KMS-11 (cell line): Measurements from ENCODE around the gene MST1.

ENCODE experiments used
- H2AFZ ChIP-seq: fragments of 200-600 bp; sonication (generic); 2 replicates; pipeline ENCODE4 v1.6.1; 2016; ENCODE audit warnings: antibody characterized with exemption, mixed run types, low read depth
- H3K27ac ChIP-seq: fragments of 200-600 bp; sonication (generic); 2 replicates; pipeline ENCODE4 v1.6.1; 2016; ENCODE audit warnings: mild to moderate bottlenecking, mixed run types
- H3K27me3 ChIP-seq: fragments of 200-600 bp; sonication (generic); 2 replicates; pipeline ENCODE4 v1.6.1; 2017; ENCODE audit warnings: mild to moderate bottlenecking, low read depth, mixed run types, moderate library complexity; ENCODE audit not compliant: insufficient read depth
- H3K36me3 ChIP-seq: fragments of 200-600 bp; sonication (generic); 2 replicates; pipeline ENCODE4 v1.6.1; 2017; ENCODE audit warnings: mild to moderate bottlenecking, mixed run types; ENCODE audit not compliant: insufficient read depth
- H3K4me1 ChIP-seq: fragments of 200-600 bp; sonication (generic); 2 replicates; pipeline ENCODE4 v1.6.1; 2016; ENCODE audit warnings: mild to moderate bottlenecking, low read depth, mixed run types; ENCODE audit not compliant: poor library complexity, severe bottlenecking
- H3K4me2 ChIP-seq: fragments of 200-600 bp; sonication (generic); 2 replicates; pipeline ENCODE4 v1.7.0; 2016; ENCODE audit warnings: mild to moderate bottlenecking, mixed run types
- H3K4me3 ChIP-seq: fragments of 200-600 bp; sonication (generic); IDR thresholded peaks from 2 replicates; pipeline ENCODE4 v1.6.1; 2017; ENCODE audit warnings: low read depth, low read length, mixed read lengths; ENCODE audit not compliant: insufficient read depth
- H3K79me2 ChIP-seq: fragments of 200-600 bp; sonication (generic); 2 replicates; pipeline ENCODE4 v1.6.1; 2016; ENCODE audit warnings: low read depth, mixed run types; ENCODE audit not compliant: insufficient read depth
- H3K9ac ChIP-seq: fragments of 200-600 bp; sonication (generic); 2 replicates; pipeline ENCODE4 v1.6.1; 2016; ENCODE audit warnings: mild to moderate bottlenecking, mixed run types
- H4K20me1 ChIP-seq: fragments of 200-600 bp; sonication (generic); 2 replicates; pipeline ENCODE4 v1.6.1; 2016; ENCODE audit warnings: mild to moderate bottlenecking, mixed run types; ENCODE audit not compliant: insufficient read depth
- TF ChIP-seq, protein P1 (sequence below): fragments of 200-600 bp; sonication (generic); conservative IDR thresholded peaks from 2 replicates; pipeline ENCODE4 v1.6.1; 2017; ENCODE audit warnings: low read depth, mild to moderate bottlenecking, antibody characterized with exemption, low read length, moderate library complexity, mixed read lengths

Gene MST1

GRCh38 chr3:49683162-49683561, 6.1 kb downstream of the MST1 start:
- H4K20me1 ChIP-seq, result no peaks in the 10 kb centered on the region
- H3K36me3 ChIP-seq, result no peaks in the 10 kb centered on the region
- no peak overlapping the region for H2AFZ ChIP-seq
- H3K79me2 ChIP-seq, result no peaks in the 10 kb centered on the region
- no peak overlapping the region for H3K4me3 ChIP-seq
- no peaks in the 10 kb centered on the region for H3K4me1 ChIP-seq
- no peaks in the 10 kb centered on the region for H3K27me3 ChIP-seq
- TF ChIP-seq, protein P1, sequence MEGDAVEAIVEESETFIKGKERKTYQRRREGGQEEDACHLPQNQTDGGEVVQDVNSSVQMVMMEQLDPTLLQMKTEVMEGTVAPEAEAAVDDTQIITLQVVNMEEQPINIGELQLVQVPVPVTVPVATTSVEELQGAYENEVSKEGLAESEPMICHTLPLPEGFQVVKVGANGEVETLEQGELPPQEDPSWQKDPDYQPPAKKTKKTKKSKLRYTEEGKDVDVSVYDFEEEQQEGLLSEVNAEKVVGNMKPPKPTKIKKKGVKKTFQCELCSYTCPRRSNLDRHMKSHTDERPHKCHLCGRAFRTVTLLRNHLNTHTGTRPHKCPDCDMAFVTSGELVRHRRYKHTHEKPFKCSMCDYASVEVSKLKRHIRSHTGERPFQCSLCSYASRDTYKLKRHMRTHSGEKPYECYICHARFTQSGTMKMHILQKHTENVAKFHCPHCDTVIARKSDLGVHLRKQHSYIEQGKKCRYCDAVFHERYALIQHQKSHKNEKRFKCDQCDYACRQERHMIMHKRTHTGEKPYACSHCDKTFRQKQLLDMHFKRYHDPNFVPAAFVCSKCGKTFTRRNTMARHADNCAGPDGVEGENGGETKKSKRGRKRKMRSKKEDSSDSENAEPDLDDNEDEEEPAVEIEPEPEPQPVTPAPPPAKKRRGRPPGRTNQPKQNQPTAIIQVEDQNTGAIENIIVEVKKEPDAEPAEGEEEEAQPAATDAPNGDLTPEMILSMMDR, result no peak
- H3K27ac ChIP-seq, result no peak overlapping the region
- H3K4me2 ChIP-seq, result no peak overlapping the region
- H3K9ac ChIP-seq, result no peak overlapping the region

DNA sequence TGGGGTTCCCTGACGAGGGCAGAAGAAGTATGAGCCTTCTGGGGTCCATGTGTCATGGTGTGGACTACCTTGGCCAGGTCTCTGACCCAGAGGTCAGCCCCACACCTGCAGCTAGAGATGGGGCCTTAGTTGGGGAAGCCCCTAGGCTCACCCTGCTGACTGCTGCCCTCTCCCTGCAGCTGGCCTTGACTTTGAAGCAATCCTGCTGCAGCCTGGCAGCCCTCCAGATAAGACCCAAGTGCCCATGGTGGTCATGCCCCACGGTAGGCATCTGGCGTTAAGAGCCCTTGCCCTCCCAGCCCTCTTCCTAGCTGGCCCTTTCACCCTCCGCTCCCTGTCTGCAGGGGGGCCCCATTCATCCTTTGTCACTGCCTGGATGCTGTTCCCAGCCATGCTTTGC, 7.7 kb downstream of the MST1 start:
- Histone ChIP-seq H3K27me3 (no peaks in the 10 kb centered on the region), H3K4me2 (no peak overlapping the region), H2AFZ (no peak overlapping the region), H4K20me1 (no peaks in the 10 kb centered on the region), H3K4me3 (no peak overlapping the region), H3K36me3 (no peaks in the 10 kb centered on the region), H3K4me1 (no peaks in the 10 kb centered on the region), H3K27ac (no peak overlapping the region), H3K9ac (no peak overlapping the region), H3K79me2 (no peaks in the 10 kb centered on the region)
- TF ChIP-seq, protein P1, result no peak

GRCh38 chr3:49681232-49681522, 8.1 kb downstream of the MST1 start:
- H4K20me1 ChIP-seq, result no peaks in the 10 kb centered on the region
- H3K9ac ChIP-seq, result no peak overlapping the region
- no peaks in the 10 kb centered on the region for H3K4me1 ChIP-seq
- no peaks in the 10 kb centered on the region for H3K27me3 ChIP-seq
- TF ChIP-seq, protein P1, result no peak
- no peaks in the 10 kb centered on the region for H3K36me3 ChIP-seq
- H2AFZ ChIP-seq, result no peak overlapping the region
- H3K4me3 ChIP-seq, result no peak overlapping the region
- no peak overlapping the region for H3K4me2 ChIP-seq
- no peak overlapping the region for H3K27ac ChIP-seq
- no peaks in the 10 kb centered on the region for H3K79me2 ChIP-seq

- TF ChIP-seq, protein P1, result no peak
- no peak overlapping the region for H3K4me2 ChIP-seq
- no peak overlapping the region for H2AFZ ChIP-seq
- no peak overlapping the region for H3K27ac ChIP-seq
- H3K4me1 ChIP-seq, result no peaks in the 10 kb centered on the region
- no peaks in the 10 kb centered on the region for H3K36me3 ChIP-seq
- no peaks in the 10 kb centered on the region for H3K79me2 ChIP-seq
- H3K9ac ChIP-seq, result no peak overlapping the region
- no peaks in the 10 kb centered on the region for H3K27me3 ChIP-seq
- no peak overlapping the region for H3K4me3 ChIP-seq
- no peaks in the 10 kb centered on the region for H4K20me1 ChIP-seq
Measured at GRCh38 chr3:49680493-49681231, 8.6 kb downstream of the MST1 start.
